ENCODE results near the gene FAM83G. TPM values are rescaled to one million over a fixed set of nuclear protein-coding genes. Genes with fewer than 3 reads are reported as not detected.

Gene FAM83G
- total and polyA plus RNA-seq, 12 donors = 1.8 to 7.3 (median 4.0) TPM

- DNase-seq = no peak
- no peak overlapping the region for H3K27ac ChIP-seq
- no peak overlapping the region for H3K4me3 ChIP-seq
- intact Hi-C loops (cut with DNase I) = no loop called here
- no peaks in the 10 kb centered on the region for H3K36me3 ChIP-seq (replicated peaks in 1 of 2)
- TF ChIP-seq POLR2A (IDR thresholded peaks at IDR 0.05) = no peak
- no peaks in the 10 kb centered on the region for H3K4me1 ChIP-seq (replicated peaks in 1 of 2)
- 82 to 93% (median 91%) methylated on average over 5 to 8 of the region's 8 CpGs for WGBS, 4 donors
- H3K27me3 ChIP-seq = no peaks in the 10 kb centered on the region
- no peaks in the 10 kb centered on the region for H3K9me3 ChIP-seq (replicated peaks in 1 of 3)
These were observed 11.7 kb upstream of the FAM83G start for GRCh38 chr17:19016297-19016696.

DNA sequence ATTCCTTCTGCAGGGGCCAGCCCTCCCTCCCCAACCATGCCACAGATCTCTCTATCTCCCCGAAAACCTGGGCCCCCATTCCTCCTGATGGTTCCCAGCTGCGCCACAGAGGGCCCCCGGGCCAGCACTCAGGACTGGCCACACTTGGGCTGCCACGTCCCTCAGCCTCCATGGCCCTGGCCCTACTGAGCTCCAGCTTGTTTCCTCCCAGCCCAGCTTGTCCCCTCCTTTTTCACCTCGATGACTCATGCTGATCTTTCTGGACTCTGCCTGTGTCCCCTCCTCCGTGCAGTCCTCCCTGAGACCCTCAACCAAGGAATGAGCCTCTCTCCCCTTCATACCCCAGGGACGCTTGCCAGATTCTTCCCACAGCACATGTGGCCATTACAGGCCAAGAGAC lies 10.9 kb upstream of the FAM83G start:
- Histone ChIP-seq H3K36me3 (replicated peaks in 1 of 2) (no peaks in the 10 kb centered on the region), H3K4me1 (replicated peaks in 1 of 2) (no peaks in the 10 kb centered on the region), H3K9me3 (replicated peaks in 1 of 3) (no peaks in the 10 kb centered on the region), H3K27me3 (no peaks in the 10 kb centered on the region), H3K27ac (no peak overlapping the region), H3K4me3 (no peak overlapping the region)
- no peak for DNase-seq
- no peak for TF ChIP-seq POLR2A (IDR thresholded peaks at IDR 0.05)
- TF ChIP-seq, protein P1, sequence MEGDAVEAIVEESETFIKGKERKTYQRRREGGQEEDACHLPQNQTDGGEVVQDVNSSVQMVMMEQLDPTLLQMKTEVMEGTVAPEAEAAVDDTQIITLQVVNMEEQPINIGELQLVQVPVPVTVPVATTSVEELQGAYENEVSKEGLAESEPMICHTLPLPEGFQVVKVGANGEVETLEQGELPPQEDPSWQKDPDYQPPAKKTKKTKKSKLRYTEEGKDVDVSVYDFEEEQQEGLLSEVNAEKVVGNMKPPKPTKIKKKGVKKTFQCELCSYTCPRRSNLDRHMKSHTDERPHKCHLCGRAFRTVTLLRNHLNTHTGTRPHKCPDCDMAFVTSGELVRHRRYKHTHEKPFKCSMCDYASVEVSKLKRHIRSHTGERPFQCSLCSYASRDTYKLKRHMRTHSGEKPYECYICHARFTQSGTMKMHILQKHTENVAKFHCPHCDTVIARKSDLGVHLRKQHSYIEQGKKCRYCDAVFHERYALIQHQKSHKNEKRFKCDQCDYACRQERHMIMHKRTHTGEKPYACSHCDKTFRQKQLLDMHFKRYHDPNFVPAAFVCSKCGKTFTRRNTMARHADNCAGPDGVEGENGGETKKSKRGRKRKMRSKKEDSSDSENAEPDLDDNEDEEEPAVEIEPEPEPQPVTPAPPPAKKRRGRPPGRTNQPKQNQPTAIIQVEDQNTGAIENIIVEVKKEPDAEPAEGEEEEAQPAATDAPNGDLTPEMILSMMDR (IDR thresholded peaks at IDR 0.05) = no peak
- intact Hi-C loops (cut with DNase I) = no loop called here
- WGBS, 4 donors = 81 to 87% (median 85%) methylated on average over 7 of the region's 7 CpGs

DNA sequence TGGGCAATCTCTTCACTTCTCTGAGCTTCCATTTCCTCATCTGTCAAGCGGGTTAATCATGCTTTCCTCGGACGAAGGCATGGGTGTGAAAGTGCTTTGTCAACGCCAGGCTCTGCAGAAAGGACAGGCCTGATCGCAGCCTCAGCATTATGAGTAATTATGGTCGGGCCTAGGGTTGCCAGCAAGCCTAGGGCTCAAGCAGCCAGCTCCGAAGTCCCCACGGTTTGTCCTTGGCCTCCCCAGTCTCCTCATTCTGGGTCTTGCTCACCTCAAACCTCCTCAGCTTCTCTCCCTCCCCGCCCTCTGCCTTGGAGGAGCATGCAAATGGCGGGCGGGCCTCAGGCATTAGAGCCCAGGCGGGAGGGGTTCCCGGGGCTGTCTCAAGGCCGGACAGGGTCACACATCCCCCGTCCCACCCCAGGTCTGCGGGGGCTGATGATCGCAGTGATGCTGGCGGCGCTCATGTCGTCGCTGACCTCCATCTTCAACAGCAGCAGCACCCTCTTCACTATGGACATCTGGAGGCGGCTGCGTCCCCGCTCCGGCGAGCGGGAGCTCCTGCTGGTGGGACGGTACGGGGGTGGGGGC lies 10.2 kb upstream of the FAM83G start:
- WGBS, 4 donors = 44 to 73% (median 71%) methylated on average over 6 to 29 of the region's 29 CpGs
- intact Hi-C loops (cut with DNase I) = no loop called here

GRCh38 chr17:19013806-19014627 lies 9.5 kb upstream of the FAM83G start:
- intact Hi-C loops (cut with DNase I) = no loop called here
- no peak for DNase-seq
- WGBS, 4 donors = 87 to 96% (median 92%) methylated on average over 6 to 11 of the region's 11 CpGs
- Histone ChIP-seq H3K9me3 (replicated peaks in 1 of 3) (no peaks in the 10 kb centered on the region), H3K4me3 (no peak overlapping the region), H3K36me3 (replicated peaks in 1 of 2) (no peaks in the 10 kb centered on the region), H3K27ac (no peak overlapping the region), H3K27me3 (no peaks in the 10 kb centered on the region), H3K4me1 (replicated peaks in 1 of 2) (no peaks in the 10 kb centered on the region)
- no peak for TF ChIP-seq POLR2A (IDR thresholded peaks at IDR 0.05)
- TF ChIP-seq, protein P1 (IDR thresholded peaks at IDR 0.05) = no peak

More for the DNA sequence above, 10.2 kb upstream of the FAM83G start:
- peak in 1 of 7 donors; percentile 23 for DNase-seq
- H3K27me3 ChIP-seq = no peaks in the 10 kb centered on the region
- no peak overlapping the region for H3K27ac ChIP-seq
- no peaks in the 10 kb centered on the region for H3K9me3 ChIP-seq (replicated peaks in 1 of 3)
- H3K36me3 ChIP-seq (replicated peaks in 1 of 2) = no peaks in the 10 kb centered on the region
- TF ChIP-seq POLR2A (IDR thresholded peaks at IDR 0.05) = no peak
- TF ChIP-seq, protein P1 (IDR thresholded peaks at IDR 0.05) = no peak
- no peaks in the 10 kb centered on the region for H3K4me1 ChIP-seq (replicated peaks in 1 of 2)
- H3K4me3 ChIP-seq = no peak overlapping the region
